Smooth muscle cell (in vitro differentiated cells): ENCODE results near the gene LRRC2. TPM values are rescaled to one million over a fixed set of nuclear protein-coding genes. Genes with fewer than 3 reads are reported as not detected.

Experiments
- DNase-seq: peaks from one replicate; lab custom pipeline; 2025; ENCODE audit not compliant: unreplicated experiment; lab: John Stamatoyannopoulos, UW
- H2AFZ ChIP-seq: fragments of 200-600 bp; sonication (generic); 2 replicates; pipeline ENCODE4 v1.6.0; 2016; ENCODE audit warnings: antibody characterized with exemption, low read depth, mild to moderate bottlenecking
- H3F3A ChIP-seq: fragments of 200-600 bp; sonication (generic); 2 replicates; pipeline ENCODE4 v1.6.0; 2017; ENCODE audit warnings: antibody characterized with exemption, low read depth
- H3K27ac ChIP-seq: fragments of 200-600 bp; sonication (generic); 2 replicates; pipeline ENCODE4 v1.5.1; 2016; ENCODE audit warnings: low read depth, mild to moderate bottlenecking
- H3K27me3 ChIP-seq: fragments of 200-600 bp; sonication (generic); 2 replicates; pipeline ENCODE4 v1.6.1; 2016; ENCODE audit warnings: low read depth, mild to moderate bottlenecking
- H3K36me3 ChIP-seq: fragments of 200-600 bp; sonication (generic); 2 replicates; pipeline ENCODE4 v1.5.1; 2016; ENCODE audit warnings: low read depth
- H3K4me1 ChIP-seq: fragments of 200-600 bp; sonication (generic); 2 replicates; pipeline ENCODE4 v1.5.1; 2016; ENCODE audit warnings: low read depth
- H3K4me2 ChIP-seq: fragments of 200-600 bp; sonication (generic); 2 replicates; pipeline ENCODE4 v1.6.0; 2016; ENCODE audit warnings: mild to moderate bottlenecking
- H3K4me3 ChIP-seq: fragments of 200-600 bp; sonication (generic); 2 replicates; pipeline ENCODE4 v1.5.1; 2016; ENCODE audit warnings: mild to moderate bottlenecking
- H3K79me2 ChIP-seq: fragments of 200-600 bp; sonication (generic); 2 replicates; pipeline ENCODE4 v1.6.0; 2016; ENCODE audit warnings: low read depth, mild to moderate bottlenecking
- H3K9ac ChIP-seq: fragments of 200-600 bp; sonication (generic); 2 replicates; pipeline ENCODE4 v1.6.0; 2016; ENCODE audit warnings: low read depth
- H3K9me3 ChIP-seq: fragments of 200-600 bp; sonication (generic); replicated peaks from 2 replicates; pipeline ENCODE4 v1.5.1; 2016; ENCODE audit warnings: low read depth
- H4K20me1 ChIP-seq: fragments of 200-600 bp; sonication (generic); 2 replicates; pipeline ENCODE4 v1.6.0; 2016; ENCODE audit warnings: low read depth
- WGBS: methylation state at CpG from one replicate; pipeline ENCODE4 v1.1.7; 2016; ENCODE audit warnings: low lambda C conversion rate; 5-methylcytosine and 5-hydroxymethylcytosine counted together
- polyA plus RNA-seq: library from polyadenylated mRNA; unstranded; fragments of >200 nt; fragmentation: Nextera tagmentation; extraction: Ambion mirVana; gene quantifications from 2 replicates; pipeline ENCODE4 v1.2.1, GENCODE V29; 2016
- total RNA-seq: library from RNA; depleted of rRNA; stranded (reverse); fragments of >200 nt; gene quantifications from 2 replicates; pipeline ENCODE4 v1.2.3, GENCODE V29; 2014
- TF ChIP-seq, protein P1 (sequence below): fragments of 200-600 bp; sonication (generic); IDR thresholded peaks from 2 replicates; pipeline ENCODE4 v1.5.1; 2017; ENCODE audit warnings: borderline replicate concordance, mild to moderate bottlenecking, antibody characterized with exemption; ENCODE audit not compliant: insufficient read depth, poor library complexity, severe bottlenecking

The LRRC2 gene
- total and polyA plus RNA-seq, 2 experiments from 2014 or later = 2.0 to 2.7 TPM

DNA sequence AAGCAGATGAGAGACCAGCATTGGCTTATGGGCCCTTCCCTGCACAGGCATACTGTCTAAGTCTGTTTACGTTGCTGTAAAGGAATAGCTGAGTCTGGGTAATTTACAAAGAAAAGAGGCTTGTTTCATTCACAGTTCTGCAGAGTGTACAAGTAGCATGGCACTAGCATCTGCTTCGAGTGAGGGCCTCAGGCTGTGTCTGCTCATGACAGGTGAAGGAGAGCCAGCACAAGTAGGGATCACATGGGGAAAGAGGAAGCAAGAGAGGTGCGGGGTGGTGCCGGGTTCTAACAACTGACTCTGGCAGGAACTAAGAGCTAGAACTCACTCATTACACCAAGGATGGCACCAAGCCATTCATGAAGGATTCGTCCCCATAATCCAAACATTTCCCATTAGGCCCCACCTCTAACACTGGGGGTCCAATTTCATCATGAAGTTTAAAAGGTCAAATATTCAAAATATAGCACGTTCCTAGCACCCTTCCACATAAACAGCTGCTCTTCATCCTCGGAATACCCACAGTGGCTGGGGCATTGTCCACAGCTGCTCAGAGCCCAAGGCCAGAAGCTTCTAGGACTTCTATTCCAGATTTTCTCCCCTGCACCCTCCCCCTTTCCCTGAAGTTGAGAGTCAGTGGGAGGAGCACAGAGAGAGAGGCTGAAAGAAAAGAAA is 62.8 kb downstream of the LRRC2 start:
- Histone ChIP-seq H3K79me2 (no peaks in the 10 kb centered on the region), H4K20me1 (no peaks in the 10 kb centered on the region), H3K27ac (no peak overlapping the region), H3K9me3 (no peaks in the 10 kb centered on the region), H3K9ac (no peak overlapping the region), H3F3A (no peaks in the 10 kb centered on the region), H3K27me3 (no peaks in the 10 kb centered on the region), H3K36me3 (no peaks in the 10 kb centered on the region), H2AFZ (peak overlapping the region; percentile 30), H3K4me3 (no peak overlapping the region), H3K4me2 (no peak overlapping the region), H3K4me1 (peaks cover 8% of the 10 kb centered on the region)
- no peak for DNase-seq
- TF ChIP-seq, protein P1, sequence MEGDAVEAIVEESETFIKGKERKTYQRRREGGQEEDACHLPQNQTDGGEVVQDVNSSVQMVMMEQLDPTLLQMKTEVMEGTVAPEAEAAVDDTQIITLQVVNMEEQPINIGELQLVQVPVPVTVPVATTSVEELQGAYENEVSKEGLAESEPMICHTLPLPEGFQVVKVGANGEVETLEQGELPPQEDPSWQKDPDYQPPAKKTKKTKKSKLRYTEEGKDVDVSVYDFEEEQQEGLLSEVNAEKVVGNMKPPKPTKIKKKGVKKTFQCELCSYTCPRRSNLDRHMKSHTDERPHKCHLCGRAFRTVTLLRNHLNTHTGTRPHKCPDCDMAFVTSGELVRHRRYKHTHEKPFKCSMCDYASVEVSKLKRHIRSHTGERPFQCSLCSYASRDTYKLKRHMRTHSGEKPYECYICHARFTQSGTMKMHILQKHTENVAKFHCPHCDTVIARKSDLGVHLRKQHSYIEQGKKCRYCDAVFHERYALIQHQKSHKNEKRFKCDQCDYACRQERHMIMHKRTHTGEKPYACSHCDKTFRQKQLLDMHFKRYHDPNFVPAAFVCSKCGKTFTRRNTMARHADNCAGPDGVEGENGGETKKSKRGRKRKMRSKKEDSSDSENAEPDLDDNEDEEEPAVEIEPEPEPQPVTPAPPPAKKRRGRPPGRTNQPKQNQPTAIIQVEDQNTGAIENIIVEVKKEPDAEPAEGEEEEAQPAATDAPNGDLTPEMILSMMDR = no peak
- WGBS = 80% methylated on average over 7 of the region's 7 CpGs

DNA sequence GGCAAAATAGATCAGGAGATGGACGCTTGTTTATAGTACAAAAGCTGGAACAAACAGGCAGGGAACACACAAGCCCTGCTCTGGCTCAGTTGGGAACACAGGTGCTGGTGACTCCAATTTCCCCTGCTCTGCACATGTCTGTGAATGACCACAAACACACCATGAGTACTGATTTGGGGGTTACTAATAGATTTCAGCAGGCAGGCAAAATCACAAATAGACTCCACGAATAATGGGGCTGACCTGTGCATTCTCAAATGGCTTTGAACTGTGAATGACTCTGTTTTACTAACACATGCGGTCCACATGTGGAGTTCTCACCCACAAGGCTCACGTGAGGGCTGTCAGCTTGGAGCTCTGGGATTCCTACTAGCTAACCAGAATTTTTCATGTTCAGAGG is 64.4 kb downstream of the LRRC2 start:
- Histone ChIP-seq H2AFZ (no peak overlapping the region), H3K4me2 (no peak overlapping the region), H3K79me2 (no peaks in the 10 kb centered on the region), H3K27me3 (no peaks in the 10 kb centered on the region), H3K4me1 (peaks cover 8% of the 10 kb centered on the region), H3K4me3 (no peak overlapping the region), H3F3A (no peaks in the 10 kb centered on the region), H3K36me3 (no peaks in the 10 kb centered on the region), H4K20me1 (no peaks in the 10 kb centered on the region), H3K9me3 (no peaks in the 10 kb centered on the region), H3K9ac (no peak overlapping the region), H3K27ac (no peak overlapping the region)
- 84% methylated on average over 4 of the region's 4 CpGs for WGBS
- TF ChIP-seq, protein P1 = no peak
- no peak for DNase-seq

DNA sequence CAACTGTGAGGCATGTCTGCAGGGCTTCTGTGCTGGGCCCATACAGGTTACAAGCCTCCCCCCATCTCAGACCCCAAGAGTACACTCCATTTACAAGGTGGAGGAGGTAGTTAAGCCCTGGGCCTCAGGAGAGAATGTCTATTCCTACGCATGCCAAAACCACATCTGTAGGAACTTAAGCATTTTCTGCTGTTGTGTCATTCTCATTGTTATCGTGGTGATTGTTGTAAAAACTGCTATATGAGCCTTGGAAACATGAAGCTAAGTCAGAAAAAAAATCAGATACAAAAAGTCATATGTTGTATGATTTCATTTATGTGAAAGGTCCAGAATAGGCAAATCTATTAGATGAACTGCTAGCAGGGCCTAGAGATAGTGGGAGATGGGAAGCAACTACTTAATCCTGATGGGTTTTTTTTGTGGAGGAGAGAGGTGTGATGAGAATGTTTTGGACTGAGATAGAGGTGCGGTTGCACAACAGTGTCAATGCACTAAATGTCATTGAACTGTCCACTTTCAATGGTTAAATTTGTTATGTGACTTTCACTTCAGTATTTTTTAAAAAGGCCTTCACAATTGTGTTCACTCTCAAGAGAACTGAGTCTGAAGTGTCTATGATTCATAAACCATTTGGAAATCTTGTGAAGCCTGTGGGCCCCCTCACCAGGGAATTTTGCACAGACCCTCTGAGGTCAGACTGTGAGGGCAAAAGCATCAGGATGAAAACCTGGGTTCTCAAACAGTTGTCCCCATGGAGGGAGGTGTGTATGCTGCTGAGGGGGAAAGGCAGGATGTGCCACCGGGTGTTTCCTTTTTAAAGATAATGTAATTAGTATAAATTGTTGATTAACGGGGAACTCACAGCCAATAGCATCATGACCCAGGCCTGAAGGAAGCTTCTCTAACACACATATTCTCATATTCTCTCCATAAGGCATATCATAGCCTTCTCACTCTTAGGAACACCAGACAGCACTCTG is 65.2 kb downstream of the LRRC2 start:
- Histone ChIP-seq H3K9ac (peak overlapping the region; percentile 45), H3K27ac (peak overlapping the region; percentile 60), H3K4me2 (peak overlapping the region; percentile 47), H4K20me1 (no peaks in the 10 kb centered on the region), H3F3A (no peaks in the 10 kb centered on the region), H2AFZ (no peak overlapping the region), H3K9me3 (no peaks in the 10 kb centered on the region), H3K4me1 (peaks cover 8% of the 10 kb centered on the region), H3K27me3 (no peaks in the 10 kb centered on the region), H3K4me3 (no peak overlapping the region), H3K79me2 (no peaks in the 10 kb centered on the region), H3K36me3 (no peaks in the 10 kb centered on the region)
- WGBS = 61% methylated on average over 5 of the region's 5 CpGs
- no peak for DNase-seq
- TF ChIP-seq, protein P1 = no peak
